ENCODE results near the gene OR6C3. TPM values are rescaled to one million over a fixed set of nuclear protein-coding genes. Genes with fewer than 3 reads are reported as not detected.
"Not testable (repeated sequence)": the region's sequence is repeated elsewhere in the genome, so short reads cannot be mapped to it uniquely, and the experiment has no call there.

Gene OR6C3
- total RNA-seq, 1 experiment from 2014 or later: not detected

- Histone ChIP-seq H3K9me2 (replicated peaks; ENCODE audit: low read length) (no peaks in the 10 kb centered on the region), H3K79me2 (ENCODE audit: low read length) (no peaks in the 10 kb centered on the region), H2AFZ (ENCODE audit: low read length) (no peak overlapping the region), H3F3A (ENCODE audit: low read length, unreplicated experiment) (no peaks in the 10 kb centered on the region), H3K27ac (ENCODE audit: low read length) (no peak overlapping the region), H3K4me3 (ENCODE audit: low read length) (no peak overlapping the region), H3K36me3 (ENCODE audit: low read depth, low read length) (no peaks in the 10 kb centered on the region), H3K27me3 (ENCODE audit: low read length) (peaks cover 55% of the 10 kb centered on the region), H3K4me2 (ENCODE audit: low read length) (no peak overlapping the region), H4K20me1 (ENCODE audit: low read length) (no peaks in the 10 kb centered on the region), H3K4me1 (ENCODE audit: insufficient read depth, low read length) (no peaks in the 10 kb centered on the region), H3K9me3 (ENCODE audit: low read length) (no peaks in the 10 kb centered on the region), H3K9ac (ENCODE audit: low read length) (no peak overlapping the region)
- DNase-seq: no peak
- ATAC-seq: no peak
- TF ChIP-seq CTCF (conservative IDR thresholded peaks at IDR 0.05; ENCODE audit: low read depth, low read length) (no peak), EZH2 (IDR thresholded peaks at IDR 0.05; ENCODE audit: low read length, unreplicated experiment) (no peak), EZH2phosphoT487 (IDR thresholded peaks at IDR 0.05; ENCODE audit: borderline replicate concordance, low read length) (no peak)
- ChIA-PET CTCF (no interaction called here), POLR2A (ENCODE audit: unreplicated experiment) (no interaction called here)
- intact Hi-C loops (cut with micrococcal nuclease): no loop called here
- no TSS peak for BruUV-seq (replicated peaks)
Measured at GRCh38 chr12:55336002-55336401, 5.5 kb downstream of the OR6C3 start.

GRCh38 chr12:55355338-55355737 lies 24.8 kb downstream of the OR6C3 start:
- ATAC-seq; H3K4me2 ChIP-seq (ENCODE audit: low read length); H4K20me1 ChIP-seq (ENCODE audit: low read length); CTCF ChIA-PET; H3K36me3 ChIP-seq (ENCODE audit: low read depth, low read length); H2AFZ ChIP-seq (ENCODE audit: low read length); H3F3A ChIP-seq (ENCODE audit: low read length, unreplicated experiment); POLR2A ChIA-PET (ENCODE audit: unreplicated experiment); H3K79me2 ChIP-seq (ENCODE audit: low read length); intact Hi-C loops (cut with micrococcal nuclease); H3K9me3 ChIP-seq (ENCODE audit: low read length); H3K4me1 ChIP-seq (ENCODE audit: insufficient read depth, low read length); H3K4me3 ChIP-seq (ENCODE audit: low read length); H3K27ac ChIP-seq (ENCODE audit: low read length); BruUV-seq (replicated peaks); H3K9me2 ChIP-seq (replicated peaks; ENCODE audit: low read length); H3K9ac ChIP-seq (ENCODE audit: low read length); DNase-seq: not testable (repeated sequence)
- peaks cover 18% of the 10 kb centered on the region for H3K27me3 ChIP-seq (ENCODE audit: low read length)

- Histone ChIP-seq H3F3A (ENCODE audit: low read length, unreplicated experiment) (no peaks in the 10 kb centered on the region), H3K27me3 (ENCODE audit: low read length) (peaks cover 23% of the 10 kb centered on the region), H3K4me2 (ENCODE audit: low read length) (no peak within 1 kb of the TSS), H3K79me2 (ENCODE audit: low read length) (no peaks in the 10 kb centered on the region), H4K20me1 (ENCODE audit: low read length) (no peaks in the 10 kb centered on the region), H3K9ac (ENCODE audit: low read length) (no peak within 1 kb of the TSS), H3K36me3 (ENCODE audit: low read depth, low read length) (no peaks in the 10 kb centered on the region), H3K4me3 (ENCODE audit: low read length) (no peak within 1 kb of the TSS), H2AFZ (ENCODE audit: low read length) (no peak within 1 kb of the TSS), H3K4me1 (ENCODE audit: insufficient read depth, low read length) (no peaks in the 10 kb centered on the region), H3K9me2 (replicated peaks; ENCODE audit: low read length) (no peaks in the 10 kb centered on the region), H3K27ac (ENCODE audit: low read length) (no peak within 1 kb of the TSS), H3K9me3 (ENCODE audit: low read length) (no peaks in the 10 kb centered on the region)
- ChIA-PET POLR2A (ENCODE audit: unreplicated experiment) (no interaction called here), CTCF (no interaction called here)
- DNase-seq (no peak), ATAC-seq (no peak)
- no TSS peak for BruUV-seq (replicated peaks)
- intact Hi-C loops (cut with micrococcal nuclease): no loop called here
- TF ChIP-seq CTCF (conservative IDR thresholded peaks at IDR 0.05; ENCODE audit: low read depth, low read length): no peak
- TF ChIP-seq EZH2phosphoT487 (IDR thresholded peaks at IDR 0.05; ENCODE audit: borderline replicate concordance, low read length): no peak
- TF ChIP-seq EZH2 (IDR thresholded peaks at IDR 0.05; ENCODE audit: low read length, unreplicated experiment): no peak
Measured at GRCh38 chr12:55362675-55363074, 32.1 kb downstream of the OR6C3 start, which contains the start of gene OR6C75. OR6C75 (plus strand) TSS chr12:55362975; CDS start chr12:55365111, 2,136 bp downstream.

All from PC-3 (cell line).